PC-9 (cell line): ENCODE results near the gene SCN7A. TPM values are rescaled to one million over a fixed set of nuclear protein-coding genes. Genes with fewer than 3 reads are reported as not detected.

Source experiments
- BruUV-seq: library from RNA; stranded (reverse); fragments of 400-500 nt; replicated peaks from 2 replicates; lab custom pipeline; 2021; lab: Mats Ljungman, UMichigan
- CTCF ChIA-PET: fragments of 300-600 bp; sonication (Branson Sonifier 250); formaldehyde crosslinking; loops from one replicate; lab custom pipeline; 2022; ENCODE audit warnings: antibody characterized with exemption; lab: Charles Lee
- POLR2A ChIA-PET: fragments of 300-600 bp; sonication (Branson Sonifier 250); formaldehyde crosslinking; loops from one replicate; lab custom pipeline; 2022; ENCODE audit warnings: antibody characterized with exemption; ENCODE audit not compliant: unreplicated experiment; lab: Charles Lee
- DNase-seq, 2 experiments: peaks; one replicate each; pipeline versions ENCODE4 v3.0.0 to v3.0.0-alpha.2; 2015 to 2022; ENCODE audit warnings: mixed read lengths in 1 of 2
- H2AFZ ChIP-seq: fragments of 200-600 bp; sonication (generic); 2 replicates; pipeline ENCODE4 v1.8.1; 2017; ENCODE audit warnings: antibody characterized with exemption
- H3F3A ChIP-seq: fragments of 200-600 bp; sonication (generic); 2 replicates; pipeline ENCODE4 v1.8.1; 2017; ENCODE audit warnings: antibody characterized with exemption, mild to moderate bottlenecking, low read depth; ENCODE audit not compliant: insufficient read depth
- H3K27ac ChIP-seq: fragments of 200-600 bp; sonication (generic); 2 replicates; pipeline ENCODE4 v1.6.1; 2016; ENCODE audit warnings: mixed run types
- H3K27me3 ChIP-seq: fragments of 200-600 bp; sonication (generic); 2 replicates; pipeline ENCODE4 v1.6.1; 2016; ENCODE audit warnings: low read depth, mixed run types; ENCODE audit not compliant: insufficient read depth
- H3K36me3 ChIP-seq: fragments of 200-600 bp; sonication (generic); 2 replicates; pipeline ENCODE4 v1.6.1; 2016; ENCODE audit warnings: low read depth, mixed run types
- H3K4me1 ChIP-seq: fragments of 200-600 bp; sonication (generic); replicated peaks from 2 replicates; pipeline ENCODE4 v1.6.1; 2016; ENCODE audit warnings: mixed run types; ENCODE audit not compliant: insufficient read depth
- H3K4me2 ChIP-seq: fragments of 200-600 bp; sonication (generic); 2 replicates; pipeline ENCODE4 v1.6.1; 2017; ENCODE audit warnings: mixed run types
- H3K4me3 ChIP-seq: fragments of 200-600 bp; sonication (generic); 2 replicates; pipeline ENCODE4 v1.6.1; 2016; ENCODE audit warnings: mixed run types
- H3K79me2 ChIP-seq: fragments of 200-600 bp; sonication (generic); 2 replicates; pipeline ENCODE4 v1.6.1; 2017; ENCODE audit warnings: low read depth, mixed run types
- H3K9me2 ChIP-seq: fragments of 200-600 bp; sonication (generic); 2 replicates; pipeline ENCODE4 v1.8.1; 2017; ENCODE audit warnings: mild to moderate bottlenecking; ENCODE audit not compliant: insufficient read depth
- H3K9me3 ChIP-seq: fragments of 200-600 bp; sonication (generic); 2 replicates; pipeline ENCODE4 v1.8.1; 2016; ENCODE audit warnings: low read depth; ENCODE audit not compliant: insufficient read depth
- H4K20me1 ChIP-seq: fragments of 200-600 bp; sonication (generic); 2 replicates; pipeline ENCODE4 v1.8.1; 2017; ENCODE audit not compliant: insufficient read depth
- EZH2 ChIP-seq: fragments of 200-600 bp; sonication (generic); IDR thresholded peaks from 2 replicates; pipeline ENCODE4 v1.8.0; 2017; ENCODE audit warnings: antibody characterized with exemption, low read depth
- intact Hi-C: fragments of 100-400 bp; cut with micrococcal nuclease; formaldehyde crosslinking; loops from one replicate; pipeline ENCODE4 v1.10.0; 2022; ENCODE audit not compliant: unreplicated experiment
- total RNA-seq: library from RNA; stranded (reverse); gene quantifications from 2 replicates; pipeline ENCODE4 v1.2.3, GENCODE V29; 2021
- TF ChIP-seq, protein P1 (sequence below): fragments of 200-600 bp; sonication (generic); conservative IDR thresholded peaks from 2 replicates; pipeline ENCODE4 v1.6.1; 2017; ENCODE audit warnings: mixed run types, antibody characterized with exemption, mild to moderate bottlenecking, moderate library complexity

SCN7A gene
- total RNA-seq, 1 experiment from 2014 or later, result not detected

GRCh38 chr2:166375736-166376487 is 118.1 kb downstream of the SCN7A start, which contains the start of gene SCN9A:
SCN9A (minus strand) TSS chr2:166375944; CDS start chr2:166311756, 64,188 bp downstream.
- H3K9me3 ChIP-seq, result no peaks in the 10 kb centered on the region
- H3K4me3 ChIP-seq, result peak within 1 kb of the TSS; percentile 55
- H3F3A ChIP-seq, result no peaks in the 10 kb centered on the region
- TF ChIP-seq, protein P1, sequence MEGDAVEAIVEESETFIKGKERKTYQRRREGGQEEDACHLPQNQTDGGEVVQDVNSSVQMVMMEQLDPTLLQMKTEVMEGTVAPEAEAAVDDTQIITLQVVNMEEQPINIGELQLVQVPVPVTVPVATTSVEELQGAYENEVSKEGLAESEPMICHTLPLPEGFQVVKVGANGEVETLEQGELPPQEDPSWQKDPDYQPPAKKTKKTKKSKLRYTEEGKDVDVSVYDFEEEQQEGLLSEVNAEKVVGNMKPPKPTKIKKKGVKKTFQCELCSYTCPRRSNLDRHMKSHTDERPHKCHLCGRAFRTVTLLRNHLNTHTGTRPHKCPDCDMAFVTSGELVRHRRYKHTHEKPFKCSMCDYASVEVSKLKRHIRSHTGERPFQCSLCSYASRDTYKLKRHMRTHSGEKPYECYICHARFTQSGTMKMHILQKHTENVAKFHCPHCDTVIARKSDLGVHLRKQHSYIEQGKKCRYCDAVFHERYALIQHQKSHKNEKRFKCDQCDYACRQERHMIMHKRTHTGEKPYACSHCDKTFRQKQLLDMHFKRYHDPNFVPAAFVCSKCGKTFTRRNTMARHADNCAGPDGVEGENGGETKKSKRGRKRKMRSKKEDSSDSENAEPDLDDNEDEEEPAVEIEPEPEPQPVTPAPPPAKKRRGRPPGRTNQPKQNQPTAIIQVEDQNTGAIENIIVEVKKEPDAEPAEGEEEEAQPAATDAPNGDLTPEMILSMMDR, result no peak
- TF ChIP-seq EZH2, result no peak
- no TSS peak for BruUV-seq
- H3K27ac ChIP-seq, result no peak within 1 kb of the TSS
- H3K27me3 ChIP-seq, result no peaks in the 10 kb centered on the region
- peak within 1 kb of the TSS; percentile 84 for H3K4me2 ChIP-seq
- H3K36me3 ChIP-seq, result no peaks in the 10 kb centered on the region
- intact Hi-C loops, result loop anchor here (5.0 kb wide), 2 partner anchors 134 to 194 kb away; no protein-coding TSS in a partner anchor
- H3K79me2 ChIP-seq, result no peaks in the 10 kb centered on the region
- H3K9me2 ChIP-seq, result no peaks in the 10 kb centered on the region
- H3K4me1 ChIP-seq, result 0 out of 2 replicates have a peak, but pooled peaks cover 8% of the 10 kb centered on the region
- DNase-seq, result peak in 1 of 2 experiments; percentile 70
- CTCF ChIA-PET, result interaction anchor here (0.7 kb wide), 4 partner anchors 10 to 850 kb away, joined by 3 to 5 read pairs (median 4); no protein-coding TSS in a partner anchor
- peak within 1 kb of the TSS; percentile 77 for H2AFZ ChIP-seq
- H4K20me1 ChIP-seq, result no peaks in the 10 kb centered on the region
- POLR2A ChIA-PET, result interaction anchor here (0.5 to 0.7 kb wide), 3 partner anchors 78 to 1534 kb away, joined by 3 to 4 read pairs (median 4); no protein-coding TSS in a partner anchor

DNA sequence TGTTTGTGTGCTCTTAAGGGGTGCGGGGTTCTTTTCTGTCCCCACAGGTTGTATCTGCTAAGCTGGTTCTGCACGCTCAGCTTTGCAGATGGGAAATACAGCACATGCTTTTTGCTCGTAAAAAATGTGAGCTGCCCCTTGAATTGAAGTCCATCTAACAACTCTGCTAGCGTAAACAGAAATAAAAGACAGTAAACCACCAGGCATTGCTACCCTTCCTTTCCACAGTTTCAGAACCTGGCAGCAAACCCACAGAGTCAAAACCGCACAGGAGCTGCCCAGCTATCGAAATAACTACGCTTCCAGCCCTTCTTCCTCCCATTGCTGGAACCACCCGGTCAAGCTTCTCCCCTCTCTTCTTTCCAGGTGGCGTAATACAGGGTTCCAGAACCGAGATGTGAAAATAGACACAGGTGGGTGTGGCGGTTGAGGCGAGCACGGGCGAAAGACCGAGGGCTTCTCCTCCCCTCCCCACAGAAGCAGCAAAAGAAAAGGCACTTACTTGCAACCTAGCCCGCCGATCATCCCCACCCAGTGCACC is 118.8 kb downstream of the SCN7A start:
- TSS peak; percentile 80 for BruUV-seq
- 0 out of 2 replicates have a peak, but pooled peaks cover 8% of the 10 kb centered on the region for H3K4me1 ChIP-seq
- TF ChIP-seq, protein P1, result no peak
- TF ChIP-seq EZH2, result no peak
- intact Hi-C loops, result loop anchor here (5.0 kb wide), 2 partner anchors 133 to 193 kb away; no protein-coding TSS in a partner anchor
- H3K9me3 ChIP-seq, result no peaks in the 10 kb centered on the region
- H2AFZ ChIP-seq, result peak overlapping the region; percentile 77
- H3K79me2 ChIP-seq, result no peaks in the 10 kb centered on the region
- no peaks in the 10 kb centered on the region for H3K36me3 ChIP-seq
- no peak overlapping the region for H3K27ac ChIP-seq
- H4K20me1 ChIP-seq, result no peaks in the 10 kb centered on the region
- ChIA-PET POLR2A (interaction anchor here (0.5 to 0.7 kb wide), 3 partner anchors 79 to 1533 kb away, joined by 3 to 4 read pairs (median 4); no protein-coding TSS in a partner anchor), CTCF (no interaction called here)
- peak overlapping the region; percentile 84 for H3K4me2 ChIP-seq
- peak overlapping the region; percentile 55 for H3K4me3 ChIP-seq
- H3F3A ChIP-seq, result no peaks in the 10 kb centered on the region
- no peak for DNase-seq
- H3K9me2 ChIP-seq, result no peaks in the 10 kb centered on the region
- H3K27me3 ChIP-seq, result no peaks in the 10 kb centered on the region

GRCh38 chr2:166373951-166374350 is 120.1 kb downstream of the SCN7A start:
- H4K20me1 ChIP-seq, result no peaks in the 10 kb centered on the region
- BruUV-seq, result no TSS peak
- H2AFZ ChIP-seq, result no peak overlapping the region
- CTCF ChIA-PET, result no interaction called here
- H3K9me2 ChIP-seq, result no peaks in the 10 kb centered on the region
- H3F3A ChIP-seq, result no peaks in the 10 kb centered on the region
- no peaks in the 10 kb centered on the region for H3K27me3 ChIP-seq
- no peak overlapping the region for H3K4me3 ChIP-seq
- POLR2A ChIA-PET, result no interaction called here
- TF ChIP-seq, protein P1, result no peak
- no peak for TF ChIP-seq EZH2
- peak in 1 of 2 experiments; percentile 25 for DNase-seq
- intact Hi-C loops, result no loop called here
- no peak overlapping the region for H3K27ac ChIP-seq
- H3K36me3 ChIP-seq, result no peaks in the 10 kb centered on the region
- 0 out of 2 replicates have a peak, but pooled peaks cover 8% of the 10 kb centered on the region for H3K4me1 ChIP-seq
- no peaks in the 10 kb centered on the region for H3K79me2 ChIP-seq
- no peak overlapping the region for H3K4me2 ChIP-seq
- no peaks in the 10 kb centered on the region for H3K9me3 ChIP-seq
